Thyroid gland (tissue), 4 donors: ENCODE results near the gene TDRD5. TPM values are rescaled to one million over a fixed set of nuclear protein-coding genes. Genes with fewer than 3 reads are reported as not detected.
A peak's percentile ranks its signal among the peaks of the same experiment; 100 is the strongest.

ENCODE experiments used
- DNase-seq, 2 donors: peaks; one replicate each; pipeline ENCODE4 v3.0.0-alpha.2; 2019
- H3K27ac ChIP-seq, 3 donors: fragments of 200-600 bp; sonication (generic); 1 replicate in 2 of 3; 2 replicates in 1 of 3; pipeline ENCODE4 v1.5.1; 2016 to 2019; ENCODE audit warnings: mild to moderate bottlenecking in 1 of 3, moderate library complexity in 1 of 3
- H3K27me3 ChIP-seq: fragments of 200-600 bp; sonication (generic); one replicate; pipeline ENCODE4 v1.5.1; 2019
- H3K36me3 ChIP-seq, 2 donors: fragments of 200-600 bp; sonication (generic); one replicate each; pipeline ENCODE4 v1.5.1; 2016 to 2019
- H3K4me1 ChIP-seq, 2 donors: fragments of 200-600 bp; sonication (generic); one replicate each; pipeline ENCODE4 v1.5.1; 2017 to 2019
- H3K4me3 ChIP-seq, 3 donors: fragments of 200-600 bp; sonication (generic); replicated peaks in 1 of 3; 1 replicate in 2 of 3; 2 replicates in 1 of 3; pipeline ENCODE4 v1.5.1; 2016; ENCODE audit warnings: mild to moderate bottlenecking in 1 of 3
- H3K9me3 ChIP-seq: fragments of 200-600 bp; sonication (generic); one replicate; pipeline ENCODE4 v1.5.1; 2017
- CTCF ChIP-seq, 6 experiments: fragments of 200-600 bp in 3 of 6; fragments of 450-650 bp in 3 of 6; sonication (generic) in 3 of 6; IDR thresholded peaks; one replicate each; pipeline ENCODE4 v1.5.1; 2016 to 2019; ENCODE audit warnings: antibody characterized with exemption in 6 of 6, mild to moderate bottlenecking in 2 of 6, inconsistent platforms in 1 of 6, moderate library complexity in 1 of 6
- POLR2A ChIP-seq, 2 donors: fragments of 450-650 bp; IDR thresholded peaks; one replicate each; pipeline ENCODE4 v1.6.1; 2017; ENCODE audit warnings: antibody characterized with exemption in 2 of 2, mild to moderate bottlenecking in 2 of 2, moderate library complexity in 1 of 2
- WGBS, 2 donors: methylation state at CpG; one replicate each; pipeline ENCODE4 v1.1.5; 2017; 5-methylcytosine and 5-hydroxymethylcytosine counted together
- intact Hi-C: fragments of 100-400 bp; cut with DNase I; formaldehyde crosslinking; loops from one replicate; pipeline ENCODE4 v1.15.1; 2023
- total RNA-seq, 4 donors: library from RNA; depleted of rRNA; stranded (reverse); fragments of >200 nt; gene quantifications; one replicate each; pipeline ENCODE4 v1.2.3, GENCODE V29; 2016

The TDRD5 gene
- total RNA-seq, 4 donors from 2014 or later: 0.81 to 2.8 (median 1.5) TPM

- Histone ChIP-seq H3K27me3 (no peaks in the 10 kb centered on the region), H3K36me3 (no peaks in the 10 kb centered on the region), H3K27ac (no peak overlapping the region), H3K4me3 (no peak overlapping the region), H3K4me1 (no peaks in the 10 kb centered on the region), H3K9me3 (no peaks in the 10 kb centered on the region)
- TF ChIP-seq CTCF (IDR thresholded peaks at IDR 0.05) (peak; percentile 49 to 88 (median 76)), POLR2A (IDR thresholded peaks at IDR 0.05) (no peak)
- peak; percentile 53 to 65 for DNase-seq
- intact Hi-C loops: loop anchor here (2.0 to 10.0 kb wide), 2 partner anchors 102 to 468 kb away; no protein-coding TSS in a partner anchor
- 2 to 3% methylated on average over 3 of the region's 3 CpGs for WGBS, 2 donors
Observed at GRCh38 chr1:179706339-179706941, 114.8 kb downstream of the TDRD5 start.

GRCh38 chr1:179707406-179707805 lies 115.8 kb downstream of the TDRD5 start:
- Histone ChIP-seq H3K9me3 (no peaks in the 10 kb centered on the region), H3K36me3 (no peaks in the 10 kb centered on the region), H3K27me3 (no peaks in the 10 kb centered on the region), H3K4me3 (no peak overlapping the region), H3K27ac (no peak overlapping the region), H3K4me1 (no peaks in the 10 kb centered on the region)
- TF ChIP-seq POLR2A (IDR thresholded peaks at IDR 0.05) (no peak), CTCF (IDR thresholded peaks at IDR 0.05) (no peak)
- no peak for DNase-seq
- intact Hi-C loops: loop anchor here (2.0 to 10.0 kb wide), 2 partner anchors 101 to 467 kb away; no protein-coding TSS in a partner anchor
- 70 to 75% methylated on average over 2 of the region's 2 CpGs for WGBS, 2 donors

GRCh38 chr1:179708434-179709195 lies 117.0 kb downstream of the TDRD5 start:
- Histone ChIP-seq H3K27ac (no peak overlapping the region), H3K27me3 (no peaks in the 10 kb centered on the region), H3K4me3 (no peak overlapping the region), H3K4me1 (no peaks in the 10 kb centered on the region), H3K36me3 (no peaks in the 10 kb centered on the region), H3K9me3 (no peaks in the 10 kb centered on the region)
- WGBS, 2 donors: 89% methylated on average over 6 of the region's 6 CpGs
- DNase-seq: no peak
- no peak for TF ChIP-seq POLR2A (IDR thresholded peaks at IDR 0.05)
- TF ChIP-seq CTCF (IDR thresholded peaks at IDR 0.05): no peak
- intact Hi-C loops: loop anchor here (10.0 kb wide), 1 partner anchor 466 kb away; no protein-coding TSS in a partner anchor

GRCh38 chr1:179709841-179710329 lies 118.3 kb downstream of the TDRD5 start:
- Histone ChIP-seq H3K9me3 (no peaks in the 10 kb centered on the region), H3K27ac (peak overlapping the region in 1 of 3 donors; percentile 17), H3K27me3 (no peaks in the 10 kb centered on the region), H3K4me3 (no peak overlapping the region), H3K4me1 (no peaks in the 10 kb centered on the region), H3K36me3 (no peaks in the 10 kb centered on the region)
- 57 to 62% methylated on average over 5 of the region's 5 CpGs for WGBS, 2 donors
- TF ChIP-seq POLR2A (IDR thresholded peaks at IDR 0.05): no peak
- TF ChIP-seq CTCF (IDR thresholded peaks at IDR 0.05): no peak
- DNase-seq: no peak
- intact Hi-C loops: loop anchor here (10.0 kb wide), 1 partner anchor 465 kb away; no protein-coding TSS in a partner anchor

GRCh38 chr1:179714159-179714558 lies 122.5 kb downstream of the TDRD5 start:
- TF ChIP-seq CTCF (IDR thresholded peaks at IDR 0.05) (no peak), POLR2A (IDR thresholded peaks at IDR 0.05) (no peak)
- no peak overlapping the region for H3K27ac ChIP-seq
- WGBS, 2 donors: 92 to 97% methylated on average over 1 of the region's 1 CpG
- intact Hi-C loops: no loop called here
- H3K4me3 ChIP-seq: no peak overlapping the region
- no peaks in the 10 kb centered on the region for H3K9me3 ChIP-seq
- DNase-seq: no peak
- no peaks in the 10 kb centered on the region for H3K36me3 ChIP-seq
- no peaks in the 10 kb centered on the region for H3K27me3 ChIP-seq
- H3K4me1 ChIP-seq: no peaks in the 10 kb centered on the region
